Type B pancreatic cell (in vitro differentiated cells): ENCODE data around the gene RADIL. TPM values are rescaled to one million over a fixed set of nuclear protein-coding genes. Genes with fewer than 3 reads are reported as not detected.

ENCODE experiments used
- DNase-seq: peaks from one replicate; pipeline ENCODE4 v3.0.0; 2021; ENCODE audit warnings: mixed read lengths; ENCODE audit not compliant: unreplicated experiment; ENCODE audit errors: extremely low spot score
- H3K27ac Mint-ChIP-seq: 2 replicates; pipeline ENCODE4 v1.8.0; 2021; ENCODE audit warnings: mild to moderate bottlenecking, mixed read lengths
- H3K27me3 Mint-ChIP-seq: 2 replicates; pipeline ENCODE4 v1.8.0; 2021; ENCODE audit warnings: mixed read lengths
- H3K36me3 Mint-ChIP-seq: 2 replicates; pipeline ENCODE4 v1.8.0; 2021; ENCODE audit warnings: mixed read lengths
- H3K4me1 Mint-ChIP-seq: one replicate; pipeline ENCODE4 v1.8.0; 2021; ENCODE audit warnings: mixed read lengths; ENCODE audit not compliant: unreplicated experiment
- H3K4me3 Mint-ChIP-seq: 2 replicates; pipeline ENCODE4 v1.8.0; 2021; ENCODE audit warnings: mild to moderate bottlenecking, mixed read lengths
- H3K9me3 Mint-ChIP-seq: 2 replicates; pipeline ENCODE4 v1.8.0; 2021; ENCODE audit warnings: mixed read lengths
- total RNA-seq: library from RNA; stranded (reverse); gene quantifications from 2 replicates; pipeline ENCODE4 v1.2.1, GENCODE V29; 2021; ENCODE audit warnings: low replicate concordance
- TF ChIP-seq, protein P1 (sequence below): fragments of 200-600 bp; sonication (generic); conservative IDR thresholded peaks from 2 replicates; pipeline ENCODE4 v1.5.0; 2021; ENCODE audit warnings: antibody characterized with exemption, mild to moderate bottlenecking

Gene RADIL
- total RNA-seq, 1 donor from 2014 or later, result 11.8 TPM

DNA sequence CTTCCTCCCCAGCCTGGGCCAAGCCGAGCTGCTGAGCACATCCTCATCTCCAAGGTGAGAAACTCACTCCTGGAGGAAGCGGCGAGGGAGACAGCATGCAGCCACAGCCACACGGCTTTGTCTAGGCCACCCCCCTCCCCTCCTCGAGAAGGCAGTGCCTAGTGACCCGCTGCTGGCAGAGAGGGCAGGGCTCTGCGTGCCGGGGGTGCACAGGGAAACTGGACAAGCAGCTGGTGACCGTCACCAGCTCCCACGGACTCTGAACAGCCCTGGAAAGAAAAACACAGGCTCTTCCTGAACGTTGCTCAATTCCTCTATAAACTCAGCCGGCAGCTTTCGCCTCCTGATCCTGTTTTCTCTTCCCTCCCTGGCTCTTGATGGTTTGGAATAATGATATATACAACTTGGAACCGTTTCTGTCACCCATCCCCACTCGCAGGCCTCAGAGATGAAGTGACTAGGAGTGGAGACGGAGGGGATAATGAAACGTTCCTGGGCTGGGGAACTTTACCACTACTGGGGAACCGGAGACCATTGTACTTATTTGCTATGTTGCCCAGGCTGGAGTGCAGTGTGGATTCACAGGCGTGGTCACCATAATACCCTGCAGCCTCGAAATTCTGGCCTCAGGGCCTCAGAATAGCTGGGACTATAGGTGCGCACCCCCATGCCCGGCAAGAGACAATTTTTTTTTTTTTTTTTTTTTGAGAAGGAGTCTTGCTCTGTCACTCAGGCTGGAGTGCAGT, 41.0 kb downstream of the RADIL start:
- Mint-ChIP-seq H3K27ac (no peak overlapping the region), H3K36me3 (no peaks in the 10 kb centered on the region), H3K4me1 (peaks cover 10% of the 10 kb centered on the region), H3K27me3 (peaks cover 12% of the 10 kb centered on the region), H3K4me3 (no peak overlapping the region), H3K9me3 (no peaks in the 10 kb centered on the region)
- TF ChIP-seq, protein P1, sequence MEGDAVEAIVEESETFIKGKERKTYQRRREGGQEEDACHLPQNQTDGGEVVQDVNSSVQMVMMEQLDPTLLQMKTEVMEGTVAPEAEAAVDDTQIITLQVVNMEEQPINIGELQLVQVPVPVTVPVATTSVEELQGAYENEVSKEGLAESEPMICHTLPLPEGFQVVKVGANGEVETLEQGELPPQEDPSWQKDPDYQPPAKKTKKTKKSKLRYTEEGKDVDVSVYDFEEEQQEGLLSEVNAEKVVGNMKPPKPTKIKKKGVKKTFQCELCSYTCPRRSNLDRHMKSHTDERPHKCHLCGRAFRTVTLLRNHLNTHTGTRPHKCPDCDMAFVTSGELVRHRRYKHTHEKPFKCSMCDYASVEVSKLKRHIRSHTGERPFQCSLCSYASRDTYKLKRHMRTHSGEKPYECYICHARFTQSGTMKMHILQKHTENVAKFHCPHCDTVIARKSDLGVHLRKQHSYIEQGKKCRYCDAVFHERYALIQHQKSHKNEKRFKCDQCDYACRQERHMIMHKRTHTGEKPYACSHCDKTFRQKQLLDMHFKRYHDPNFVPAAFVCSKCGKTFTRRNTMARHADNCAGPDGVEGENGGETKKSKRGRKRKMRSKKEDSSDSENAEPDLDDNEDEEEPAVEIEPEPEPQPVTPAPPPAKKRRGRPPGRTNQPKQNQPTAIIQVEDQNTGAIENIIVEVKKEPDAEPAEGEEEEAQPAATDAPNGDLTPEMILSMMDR, result no peak
- DNase-seq, result no peak

DNA sequence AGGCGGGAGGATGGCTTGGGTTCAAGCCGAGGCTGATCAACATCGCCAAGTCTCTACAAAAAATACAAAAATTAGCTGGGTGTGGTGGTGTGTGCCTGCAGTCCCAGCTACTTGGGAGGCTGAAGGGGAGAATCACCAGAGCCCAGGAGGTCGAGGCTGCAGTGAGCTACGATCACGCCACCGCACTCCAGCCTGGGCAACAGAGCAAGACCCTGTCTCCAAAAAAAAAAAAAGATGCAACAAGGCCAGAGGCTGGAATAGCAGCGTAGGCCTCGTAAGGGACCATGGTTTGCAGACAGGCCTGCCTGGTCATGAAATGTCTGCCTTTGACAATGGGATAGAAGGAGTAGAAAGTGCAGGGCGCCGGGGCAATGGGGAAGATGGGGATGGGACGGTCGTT, 41.7 kb downstream of the RADIL start:
- Mint-ChIP-seq H3K4me1 (peaks cover 13% of the 10 kb centered on the region), H3K4me3 (no peak overlapping the region), H3K9me3 (no peaks in the 10 kb centered on the region), H3K27ac (no peak overlapping the region), H3K36me3 (no peaks in the 10 kb centered on the region), H3K27me3 (peaks cover 15% of the 10 kb centered on the region)
- TF ChIP-seq, protein P1, result no peak
- no peak for DNase-seq

DNA sequence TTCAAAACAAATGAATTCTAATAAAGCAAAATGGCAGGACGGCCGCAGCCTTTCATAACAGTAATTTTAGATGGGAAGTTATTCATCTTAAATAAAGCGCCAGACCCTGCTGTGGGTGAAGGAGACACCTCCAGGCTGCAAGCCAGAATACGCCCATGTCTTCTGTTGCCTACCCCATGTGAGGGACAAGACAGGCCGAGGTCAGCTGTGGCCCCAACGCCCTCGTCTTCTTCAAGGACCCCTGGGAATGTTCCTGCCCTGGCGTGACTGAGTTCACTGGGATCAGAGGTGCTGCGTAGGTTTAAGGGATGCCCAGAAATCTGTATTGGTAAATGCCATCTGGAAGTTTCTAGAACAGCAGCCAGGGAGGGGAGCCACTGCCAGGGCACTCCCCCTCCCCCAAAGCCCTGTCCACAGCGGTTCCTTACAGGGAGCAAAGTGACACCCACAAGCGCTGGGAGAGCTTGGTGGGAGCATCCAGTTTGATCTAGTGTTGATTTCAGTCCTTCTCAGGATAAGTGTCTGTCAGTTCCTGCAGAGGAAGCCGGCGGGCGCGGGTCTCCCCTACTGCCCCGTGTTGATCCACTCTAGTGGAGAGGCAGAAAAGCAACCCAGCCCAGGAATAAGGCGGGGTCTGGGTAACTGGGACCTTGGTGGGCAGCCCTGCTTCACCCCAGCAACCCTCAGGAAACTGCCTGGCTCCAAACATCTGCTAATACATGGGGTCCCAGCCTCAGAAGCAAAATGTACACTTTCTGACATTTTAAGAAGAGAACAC, 42.3 kb downstream of the RADIL start:
- Mint-ChIP-seq H3K9me3 (no peaks in the 10 kb centered on the region), H3K4me3 (no peak overlapping the region), H3K4me1 (peaks cover 13% of the 10 kb centered on the region), H3K36me3 (no peaks in the 10 kb centered on the region), H3K27me3 (peaks cover 15% of the 10 kb centered on the region), H3K27ac (no peak overlapping the region)
- TF ChIP-seq, protein P1, result no peak
- no peak for DNase-seq

DNA sequence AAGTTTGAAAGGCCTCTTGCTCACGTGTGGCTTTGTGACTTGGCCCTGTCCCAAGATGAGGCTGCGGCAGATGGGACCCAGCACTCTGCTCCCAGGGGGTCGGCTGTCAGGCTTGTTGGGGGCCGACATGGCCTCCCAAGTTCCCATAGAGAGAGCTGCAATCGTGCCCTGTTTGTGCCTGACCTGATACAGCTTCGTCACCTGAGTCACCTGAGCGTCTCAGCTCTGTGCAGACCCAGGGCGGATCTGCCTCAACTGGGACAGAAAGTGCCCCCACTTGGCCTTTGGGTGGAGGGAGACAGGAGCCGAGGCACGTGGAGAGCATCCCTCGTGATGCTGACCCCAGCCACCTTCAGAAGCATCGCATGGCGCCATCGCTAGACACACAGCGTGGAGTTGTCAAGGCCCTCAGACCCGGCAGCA, 43.4 kb downstream of the RADIL start:
- peaks cover 7% of the 10 kb centered on the region for H3K4me1 Mint-ChIP-seq
- TF ChIP-seq, protein P1, result no peak
- no peak for DNase-seq
- H3K4me3 Mint-ChIP-seq, result no peak overlapping the region
- H3K27ac Mint-ChIP-seq, result no peak overlapping the region
- no peaks in the 10 kb centered on the region for H3K36me3 Mint-ChIP-seq
- H3K9me3 Mint-ChIP-seq, result no peaks in the 10 kb centered on the region
- peaks cover 8% of the 10 kb centered on the region for H3K27me3 Mint-ChIP-seq

DNA sequence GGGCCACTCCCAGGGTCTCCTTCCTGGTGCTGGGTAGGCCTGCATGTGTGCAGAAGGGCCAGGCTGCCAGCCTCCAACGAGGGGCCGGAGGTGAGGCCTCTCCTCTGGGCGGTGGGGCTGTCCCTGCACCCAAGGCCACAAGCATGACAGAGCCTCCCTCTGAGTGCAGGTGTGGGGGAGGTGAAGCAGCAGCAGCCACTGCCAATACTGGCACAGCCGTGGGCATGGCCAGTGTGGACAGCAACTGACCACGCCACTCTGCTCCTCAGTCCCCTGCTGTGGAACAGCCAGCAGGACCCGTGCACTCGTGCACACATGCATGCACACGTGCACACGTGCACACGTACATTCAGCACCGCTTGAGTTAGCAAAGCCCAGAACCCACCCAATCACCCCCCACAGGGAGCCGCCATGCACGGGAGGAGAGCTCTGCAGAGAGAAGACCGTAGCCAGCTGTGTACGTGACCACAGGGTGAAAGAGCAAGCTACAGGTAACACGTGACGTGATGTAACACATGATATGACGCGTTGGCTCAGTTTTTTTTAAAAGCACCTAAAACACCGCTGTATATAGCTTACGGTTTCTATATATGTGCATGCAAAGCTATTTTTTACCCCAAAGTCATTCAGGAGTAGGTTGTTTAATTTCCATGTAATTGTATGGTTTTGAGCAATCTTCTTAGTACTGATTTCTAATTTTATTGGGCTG, 44.7 kb downstream of the RADIL start:
- Mint-ChIP-seq H3K27ac (no peak overlapping the region), H3K4me1 (peaks cover 7% of the 10 kb centered on the region), H3K36me3 (no peaks in the 10 kb centered on the region), H3K27me3 (peaks cover 4% of the 10 kb centered on the region), H3K4me3 (no peak overlapping the region), H3K9me3 (no peaks in the 10 kb centered on the region)
- no peak for DNase-seq
- TF ChIP-seq, protein P1, result no peak
